Measurements from ENCODE around the gene ADRM1. TPM values are rescaled to one million over a fixed set of nuclear protein-coding genes. Genes with fewer than 3 reads are reported as not detected.

Gene ADRM1
- total RNA-seq, 4 donors from 2014 or later, result 41.8 to 126 (median 109) TPM

DNA sequence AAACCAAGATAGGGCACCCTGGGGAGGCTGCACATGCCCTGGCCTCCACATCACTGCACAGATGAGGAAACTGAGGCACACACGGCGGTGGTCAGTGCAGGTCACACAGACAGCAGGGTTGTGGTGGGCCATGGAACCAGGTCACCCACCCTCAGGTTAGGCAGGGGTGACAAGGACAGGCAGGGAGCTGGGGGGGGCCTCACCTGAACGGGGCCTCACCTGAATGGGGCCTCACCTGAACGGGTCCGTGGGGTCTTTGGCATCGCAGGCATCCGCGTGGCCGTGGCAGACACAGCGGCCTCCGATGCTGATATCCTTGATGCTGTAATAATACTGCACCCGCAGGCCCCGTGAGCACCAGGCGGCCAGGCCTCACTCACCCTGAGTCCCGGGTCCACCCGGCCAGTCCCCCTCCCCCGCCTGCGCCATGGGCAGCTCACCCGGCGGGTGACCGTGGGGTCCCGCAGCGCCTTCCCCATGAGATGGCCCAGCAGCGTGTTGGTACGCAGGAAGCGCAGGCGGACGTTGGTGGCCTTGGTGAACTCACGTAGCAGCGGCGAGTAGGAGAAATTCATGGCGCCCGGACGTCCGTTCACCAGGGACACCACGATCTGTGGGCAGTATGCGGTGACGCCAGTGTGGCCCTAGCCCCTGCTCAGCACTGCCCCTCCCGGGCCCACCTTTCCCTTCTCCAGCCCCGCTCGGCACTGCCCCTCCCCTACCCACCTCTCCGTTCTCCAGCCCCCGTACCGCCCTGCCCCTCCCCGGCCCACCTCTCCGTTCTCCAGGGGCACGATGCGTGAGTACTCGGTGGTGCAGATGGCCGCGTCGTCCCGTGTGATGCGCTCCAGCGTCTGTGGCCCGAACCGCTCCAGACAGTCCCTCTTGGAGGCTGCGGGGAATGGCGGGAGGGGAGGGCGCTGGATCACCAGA, 48.9 kb downstream of the ADRM1 start:
- Histone ChIP-seq H3K9me3 (no peaks in the 10 kb centered on the region), H3K27me3 (no peaks in the 10 kb centered on the region), H3K27ac (peak overlapping the region; percentile 29 to 87 (median 66)), H3K36me3 (no peaks in the 10 kb centered on the region), H3K4me3 (no peak overlapping the region), H3K4me1 (peaks cover 24 to 43% (median 30%) of the 10 kb centered on the region in 4 donors)
- TF ChIP-seq, protein P1, sequence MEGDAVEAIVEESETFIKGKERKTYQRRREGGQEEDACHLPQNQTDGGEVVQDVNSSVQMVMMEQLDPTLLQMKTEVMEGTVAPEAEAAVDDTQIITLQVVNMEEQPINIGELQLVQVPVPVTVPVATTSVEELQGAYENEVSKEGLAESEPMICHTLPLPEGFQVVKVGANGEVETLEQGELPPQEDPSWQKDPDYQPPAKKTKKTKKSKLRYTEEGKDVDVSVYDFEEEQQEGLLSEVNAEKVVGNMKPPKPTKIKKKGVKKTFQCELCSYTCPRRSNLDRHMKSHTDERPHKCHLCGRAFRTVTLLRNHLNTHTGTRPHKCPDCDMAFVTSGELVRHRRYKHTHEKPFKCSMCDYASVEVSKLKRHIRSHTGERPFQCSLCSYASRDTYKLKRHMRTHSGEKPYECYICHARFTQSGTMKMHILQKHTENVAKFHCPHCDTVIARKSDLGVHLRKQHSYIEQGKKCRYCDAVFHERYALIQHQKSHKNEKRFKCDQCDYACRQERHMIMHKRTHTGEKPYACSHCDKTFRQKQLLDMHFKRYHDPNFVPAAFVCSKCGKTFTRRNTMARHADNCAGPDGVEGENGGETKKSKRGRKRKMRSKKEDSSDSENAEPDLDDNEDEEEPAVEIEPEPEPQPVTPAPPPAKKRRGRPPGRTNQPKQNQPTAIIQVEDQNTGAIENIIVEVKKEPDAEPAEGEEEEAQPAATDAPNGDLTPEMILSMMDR (IDR thresholded peaks at IDR 0.05), result no peak
- no peak for TF ChIP-seq POLR2A (IDR thresholded peaks at IDR 0.05)
- TF ChIP-seq EP300 (IDR thresholded peaks at IDR 0.05; ENCODE audit: low read depth), result no peak
- no peak for TF ChIP-seq POLR2AphosphoS5 (IDR thresholded peaks at IDR 0.05)
- in situ Hi-C loops (cut with MboI; ENCODE audit: low pct_ligation_motif_present in 1 of 4, low pct_unique_long_range_greater_than_20kb in 1 of 4, low sequenced_read_pairs in 3 of 4) (no loop called here), intact Hi-C loops (cut with DNase I; ENCODE audit: low total_unique reads) (loop anchor here (2.0 kb wide), 1 partner anchor 23 kb away; no protein-coding TSS in a partner anchor)
- no peak for DNase-seq
- 84 to 87% methylated on average over 22 to 58 of the region's 60 CpGs for WGBS, 2 donors (ENCODE audit: low coverage in 1 of 2)

DNA sequence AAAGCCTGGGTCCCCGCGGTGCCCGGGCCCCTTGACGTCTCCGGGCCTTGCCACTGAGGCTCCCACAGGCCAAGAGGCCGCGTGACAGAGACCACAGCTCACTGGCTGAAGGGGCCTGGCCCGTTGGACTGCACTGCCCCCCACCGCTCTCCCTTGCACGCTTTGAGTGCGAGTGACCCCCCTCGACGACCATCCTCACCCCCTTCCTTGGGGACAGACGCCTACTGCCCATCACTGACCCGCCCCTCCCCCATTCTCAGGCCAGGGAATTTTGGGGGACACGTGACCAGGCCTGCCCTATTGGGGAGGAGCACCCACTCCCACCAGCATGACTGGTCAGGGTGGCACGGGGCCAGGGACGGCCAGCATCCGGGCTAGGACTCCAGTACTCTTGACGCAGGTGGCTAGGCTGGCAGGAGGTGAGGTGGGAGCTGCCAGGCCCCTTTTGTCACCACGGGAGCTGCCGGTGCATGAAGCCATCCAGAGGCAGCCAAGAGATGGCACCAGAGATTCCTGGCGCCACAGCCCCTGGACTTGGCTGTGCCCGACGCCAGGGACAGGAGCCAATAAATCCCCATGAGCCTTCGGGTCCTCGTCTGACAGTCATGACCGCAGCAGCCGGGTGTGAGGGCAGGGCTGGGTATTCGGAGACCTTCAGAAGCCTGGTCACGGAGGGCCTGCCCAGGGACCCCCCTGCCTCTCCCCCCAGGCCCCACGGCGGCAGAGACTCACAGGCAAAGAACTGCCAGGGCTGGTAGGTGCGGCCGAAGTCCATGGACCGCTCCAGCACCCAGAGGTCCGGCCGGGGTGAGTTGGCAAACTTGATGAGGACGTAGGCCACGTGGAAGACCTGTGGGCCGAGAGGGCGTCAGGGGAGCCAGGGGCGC, 49.8 kb downstream of the ADRM1 start:
- Histone ChIP-seq H3K4me3 (no peak overlapping the region), H3K9me3 (no peaks in the 10 kb centered on the region), H3K36me3 (no peaks in the 10 kb centered on the region), H3K27me3 (no peaks in the 10 kb centered on the region), H3K27ac (peak overlapping the region; percentile 62 to 87 (median 74)), H3K4me1 (peaks cover 33 to 52% (median 38%) of the 10 kb centered on the region in 4 donors)
- in situ Hi-C loops (cut with MboI; ENCODE audit: low pct_ligation_motif_present in 1 of 4, low pct_unique_long_range_greater_than_20kb in 1 of 4, low sequenced_read_pairs in 3 of 4), result no loop called here
- DNase-seq, result no peak
- intact Hi-C loops (cut with DNase I; ENCODE audit: low total_unique reads), result loop anchor here (2.0 kb wide), 1 partner anchor 22 kb away; no protein-coding TSS in a partner anchor
- WGBS, 2 donors (ENCODE audit: low coverage in 1 of 2), result 61% methylated on average over 28 of the region's 43 CpGs; no CpG with 5 or more reads in 1 of the 2 donors
- TF ChIP-seq POLR2AphosphoS5 (IDR thresholded peaks at IDR 0.05) (peak in 2 of 3 donors; percentile 40 to 42), POLR2A (IDR thresholded peaks at IDR 0.05) (no peak), EP300 (IDR thresholded peaks at IDR 0.05; ENCODE audit: low read depth) (no peak)
- TF ChIP-seq, protein P1 (IDR thresholded peaks at IDR 0.05), result peak in 3 of 5 experiments; percentile 11 to 32 (median 12)

DNA sequence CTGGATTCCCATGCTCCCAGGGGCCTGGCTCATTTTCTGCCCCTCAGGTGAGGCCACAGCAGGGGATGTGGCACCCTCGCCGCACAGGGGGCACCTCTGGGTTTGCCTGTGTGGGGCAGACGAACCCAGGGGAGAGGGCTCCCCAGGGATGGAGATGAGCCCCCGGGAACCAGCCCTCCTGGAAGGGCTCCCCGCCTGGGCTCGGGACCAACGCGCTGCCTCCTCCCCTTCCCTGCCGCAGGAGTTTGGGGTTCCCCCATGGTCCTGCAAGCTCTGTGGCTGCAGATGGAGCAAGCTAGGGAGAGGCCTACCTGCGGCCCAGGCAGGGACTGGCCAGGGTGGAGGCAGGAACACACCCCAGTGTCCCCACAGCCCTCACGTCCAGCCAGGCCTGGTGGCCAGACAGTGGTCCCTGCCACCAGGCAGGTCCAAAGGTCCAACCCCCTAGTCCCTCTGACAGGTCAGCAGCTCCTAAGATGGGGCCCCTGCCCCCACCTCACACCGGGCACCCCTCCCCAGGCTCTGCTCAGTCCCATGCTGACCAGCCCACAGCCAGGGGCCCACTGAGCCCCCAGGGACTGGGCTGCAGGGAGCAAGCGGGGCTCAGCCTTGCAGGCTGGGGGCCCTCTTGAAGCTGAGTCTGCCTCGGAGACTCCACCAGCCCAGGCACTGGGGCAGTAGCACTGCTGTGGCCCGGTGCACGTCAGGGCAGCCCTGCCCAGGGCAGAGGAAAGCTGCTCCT, 50.7 kb downstream of the ADRM1 start:
- H3K4me1 ChIP-seq, result peaks cover 40 to 60% (median 45%) of the 10 kb centered on the region in 4 donors
- H3K36me3 ChIP-seq, result no peaks in the 10 kb centered on the region
- no peaks in the 10 kb centered on the region for H3K9me3 ChIP-seq
- TF ChIP-seq POLR2AphosphoS5 (IDR thresholded peaks at IDR 0.05) (no peak), EP300 (IDR thresholded peaks at IDR 0.05; ENCODE audit: low read depth) (no peak), POLR2A (IDR thresholded peaks at IDR 0.05) (no peak)
- TF ChIP-seq, protein P1 (IDR thresholded peaks at IDR 0.05), result no peak
- DNase-seq, result no peak
- intact Hi-C loops (cut with DNase I; ENCODE audit: low total_unique reads), result loop anchor here (2.0 kb wide), 1 partner anchor 21 kb away; no protein-coding TSS in a partner anchor
- no peak overlapping the region for H3K4me3 ChIP-seq
- in situ Hi-C loops (cut with MboI; ENCODE audit: low pct_ligation_motif_present in 1 of 4, low pct_unique_long_range_greater_than_20kb in 1 of 4, low sequenced_read_pairs in 3 of 4), result no loop called here
- peak overlapping the region; percentile 62 to 87 (median 74) for H3K27ac ChIP-seq
- 85% methylated on average over 13 of the region's 16 CpGs; no CpG with 5 or more reads in 1 of the 2 donors for WGBS, 2 donors (ENCODE audit: low coverage in 1 of 2)
- no peaks in the 10 kb centered on the region for H3K27me3 ChIP-seq

Data from transverse colon (tissue), 4 donors.